Upper lobe of left lung (tissue), 4 donors: ENCODE data around the gene KRTAP10-4.
"Not testable (repeated sequence)": the region's sequence is repeated elsewhere in the genome, so short reads cannot be mapped to it uniquely, and the experiment has no call there.

ENCODE experiments used
- EP300 ChIP-seq, 4 donors: sonication (generic); formaldehyde crosslinking; IDR thresholded peaks; one replicate each; pipeline ENCODE4 v1.5.1; 2017; ENCODE audit warnings: antibody characterized with exemption in 4 of 4, control low read depth in 2 of 4
- POLR2A ChIP-seq, 4 donors: fragments of 450-650 bp; IDR thresholded peaks; one replicate each; pipeline ENCODE4 v1.5.1; 2016 to 2017; ENCODE audit warnings: antibody characterized with exemption in 4 of 4, mild to moderate bottlenecking in 2 of 4
- POLR2AphosphoS5 ChIP-seq, 2 donors: sonication (generic); formaldehyde crosslinking; IDR thresholded peaks; one replicate each; pipeline ENCODE4 v1.5.1; 2017; ENCODE audit warnings: antibody characterized with exemption in 2 of 2
- TF ChIP-seq, protein P1 (sequence below), 6 experiments: fragments of 450-650 bp in 4 of 6; fragments of 200-600 bp in 2 of 6; sonication (generic) in 2 of 6; IDR thresholded peaks; one replicate each; pipeline ENCODE4 v1.5.1; 2016 to 2019; ENCODE audit warnings: antibody characterized with exemption in 6 of 6

DNA sequence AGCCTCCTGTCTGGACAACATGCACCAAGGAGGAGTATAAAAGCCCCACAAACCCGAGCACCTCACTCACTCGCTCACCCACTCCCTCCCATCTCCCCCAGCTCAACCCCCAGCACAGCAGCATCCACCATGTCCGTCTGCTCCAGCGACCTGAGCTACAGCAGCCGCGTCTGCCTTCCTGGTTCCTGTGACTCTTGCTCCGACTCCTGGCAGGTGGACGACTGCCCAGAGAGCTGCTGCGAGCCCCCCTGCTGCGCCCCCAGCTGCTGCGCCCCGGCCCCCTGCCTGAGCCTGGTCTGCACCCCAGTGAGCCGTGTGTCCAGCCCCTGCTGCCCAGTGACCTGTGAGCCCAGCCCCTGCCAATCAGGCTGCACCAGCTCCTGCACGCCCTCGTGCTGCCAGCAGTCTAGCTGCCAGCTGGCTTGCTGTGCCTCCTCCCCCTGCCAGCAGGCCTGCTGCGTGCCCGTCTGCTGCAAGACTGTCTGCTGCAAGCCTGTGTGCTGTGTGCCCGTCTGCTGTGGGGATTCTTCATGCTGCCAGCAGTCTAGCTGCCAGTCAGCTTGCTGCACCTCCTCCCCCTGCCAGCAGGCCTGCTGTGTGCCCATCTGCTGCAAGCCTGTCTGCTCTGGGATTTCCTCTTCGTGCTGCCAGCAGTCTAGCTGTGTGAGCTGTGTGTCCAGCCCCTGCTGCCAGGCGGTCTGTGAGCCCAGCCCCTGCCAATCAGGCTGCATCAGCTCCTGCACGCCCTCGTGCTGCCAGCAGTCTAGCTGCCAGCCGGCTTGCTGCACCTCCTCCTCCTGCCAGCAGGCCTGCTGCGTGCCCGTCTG is at the start of gene KRTAP10-4:
- TF ChIP-seq POLR2A, POLR2AphosphoS5, EP300 (IDR thresholded peaks at IDR 0.05): not testable (repeated sequence)
- TF ChIP-seq, protein P1, sequence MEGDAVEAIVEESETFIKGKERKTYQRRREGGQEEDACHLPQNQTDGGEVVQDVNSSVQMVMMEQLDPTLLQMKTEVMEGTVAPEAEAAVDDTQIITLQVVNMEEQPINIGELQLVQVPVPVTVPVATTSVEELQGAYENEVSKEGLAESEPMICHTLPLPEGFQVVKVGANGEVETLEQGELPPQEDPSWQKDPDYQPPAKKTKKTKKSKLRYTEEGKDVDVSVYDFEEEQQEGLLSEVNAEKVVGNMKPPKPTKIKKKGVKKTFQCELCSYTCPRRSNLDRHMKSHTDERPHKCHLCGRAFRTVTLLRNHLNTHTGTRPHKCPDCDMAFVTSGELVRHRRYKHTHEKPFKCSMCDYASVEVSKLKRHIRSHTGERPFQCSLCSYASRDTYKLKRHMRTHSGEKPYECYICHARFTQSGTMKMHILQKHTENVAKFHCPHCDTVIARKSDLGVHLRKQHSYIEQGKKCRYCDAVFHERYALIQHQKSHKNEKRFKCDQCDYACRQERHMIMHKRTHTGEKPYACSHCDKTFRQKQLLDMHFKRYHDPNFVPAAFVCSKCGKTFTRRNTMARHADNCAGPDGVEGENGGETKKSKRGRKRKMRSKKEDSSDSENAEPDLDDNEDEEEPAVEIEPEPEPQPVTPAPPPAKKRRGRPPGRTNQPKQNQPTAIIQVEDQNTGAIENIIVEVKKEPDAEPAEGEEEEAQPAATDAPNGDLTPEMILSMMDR (IDR thresholded peaks at IDR 0.05) = not testable (repeated sequence)
